ENCODE results near the gene ACSF2.

Gene ACSF2

DNA sequence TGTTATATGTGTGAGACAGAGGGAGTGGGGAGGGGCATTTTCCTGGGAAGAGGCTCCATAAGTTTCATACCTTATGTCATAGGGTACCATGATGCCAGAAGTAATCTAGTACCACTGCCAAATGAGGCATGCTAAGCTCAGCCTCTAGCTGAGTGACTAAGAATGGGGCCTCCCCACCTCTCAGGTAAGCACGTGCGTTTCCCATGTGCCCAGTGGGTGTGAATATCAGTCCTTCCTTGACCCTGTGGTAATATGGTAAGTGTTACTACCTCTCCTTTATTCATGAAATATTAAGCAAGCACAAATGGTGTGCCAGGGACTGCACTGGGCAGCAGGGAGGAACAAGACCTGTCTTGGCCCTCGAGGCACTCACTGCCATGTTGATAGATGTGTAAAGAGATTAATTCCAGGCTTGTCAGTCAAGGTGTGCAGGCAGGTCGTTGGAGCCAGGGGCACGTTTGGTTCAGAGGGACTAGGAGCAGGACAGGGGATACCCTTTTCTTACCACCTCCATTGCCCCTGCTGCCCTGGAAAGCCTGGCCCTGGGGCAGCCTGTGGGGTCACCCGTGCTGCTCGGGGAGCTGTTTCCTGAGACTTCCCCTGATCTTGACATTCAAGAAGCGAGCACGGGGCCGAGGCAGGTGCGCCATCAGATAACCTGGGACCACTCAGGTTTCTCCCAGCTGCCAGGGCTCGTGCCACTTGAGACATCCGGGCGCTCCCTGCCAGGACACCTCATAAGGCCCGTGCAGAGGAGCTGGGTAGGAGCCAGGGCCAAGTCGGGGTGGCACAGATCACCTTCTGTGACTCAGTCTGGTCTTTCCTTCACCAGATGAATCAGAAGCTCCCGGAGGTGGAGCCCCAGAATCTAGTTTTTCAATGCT lies 61.4 kb downstream of the ACSF2 start:
- Histone ChIP-seq H3K79me2 (no peaks in the 10 kb centered on the region), H3K4me1 (peaks cover 20% of the 10 kb centered on the region), H3K36me3 (ENCODE audit: control insufficient read depth, insufficient read depth, low read length) (no peaks in the 10 kb centered on the region), H3K27me3 (ENCODE audit: control insufficient read depth, insufficient read depth, low read length) (no peaks in the 10 kb centered on the region), H3K9me3 (ENCODE audit: control insufficient read depth, low read length) (no peaks in the 10 kb centered on the region), H3K4me2 (ENCODE audit: low read length) (no peak overlapping the region), H3K9ac (peak overlapping the region; percentile 58), H3K27ac (peak overlapping the region; percentile 91), H2AFZ (peak overlapping the region; percentile 75), H3K4me3 (ENCODE audit: low read depth, low read length) (no peak overlapping the region)
- TF ChIP-seq, protein P1, sequence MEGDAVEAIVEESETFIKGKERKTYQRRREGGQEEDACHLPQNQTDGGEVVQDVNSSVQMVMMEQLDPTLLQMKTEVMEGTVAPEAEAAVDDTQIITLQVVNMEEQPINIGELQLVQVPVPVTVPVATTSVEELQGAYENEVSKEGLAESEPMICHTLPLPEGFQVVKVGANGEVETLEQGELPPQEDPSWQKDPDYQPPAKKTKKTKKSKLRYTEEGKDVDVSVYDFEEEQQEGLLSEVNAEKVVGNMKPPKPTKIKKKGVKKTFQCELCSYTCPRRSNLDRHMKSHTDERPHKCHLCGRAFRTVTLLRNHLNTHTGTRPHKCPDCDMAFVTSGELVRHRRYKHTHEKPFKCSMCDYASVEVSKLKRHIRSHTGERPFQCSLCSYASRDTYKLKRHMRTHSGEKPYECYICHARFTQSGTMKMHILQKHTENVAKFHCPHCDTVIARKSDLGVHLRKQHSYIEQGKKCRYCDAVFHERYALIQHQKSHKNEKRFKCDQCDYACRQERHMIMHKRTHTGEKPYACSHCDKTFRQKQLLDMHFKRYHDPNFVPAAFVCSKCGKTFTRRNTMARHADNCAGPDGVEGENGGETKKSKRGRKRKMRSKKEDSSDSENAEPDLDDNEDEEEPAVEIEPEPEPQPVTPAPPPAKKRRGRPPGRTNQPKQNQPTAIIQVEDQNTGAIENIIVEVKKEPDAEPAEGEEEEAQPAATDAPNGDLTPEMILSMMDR (IDR thresholded peaks at IDR 0.05): no peak

- no peak overlapping the region for H2AFZ ChIP-seq
- TF ChIP-seq, protein P1 (IDR thresholded peaks at IDR 0.05): no peak
- no peaks in the 10 kb centered on the region for H3K9me3 ChIP-seq (ENCODE audit: control insufficient read depth, low read length)
- peaks cover 20% of the 10 kb centered on the region for H3K4me1 ChIP-seq
- no peak overlapping the region for H3K4me3 ChIP-seq (ENCODE audit: low read depth, low read length)
- no peak overlapping the region for H3K9ac ChIP-seq
- H3K27ac ChIP-seq: peak overlapping the region; percentile 91
- no peaks in the 10 kb centered on the region for H3K27me3 ChIP-seq (ENCODE audit: control insufficient read depth, insufficient read depth, low read length)
- no peaks in the 10 kb centered on the region for H3K36me3 ChIP-seq (ENCODE audit: control insufficient read depth, insufficient read depth, low read length)
- no peaks in the 10 kb centered on the region for H3K79me2 ChIP-seq
- no peak overlapping the region for H3K4me2 ChIP-seq (ENCODE audit: low read length)
Observed at GRCh38 chr17:50488880-50489279, 62.9 kb downstream of the ACSF2 start.

GRCh38 chr17:50491505-50491904 lies 65.5 kb downstream of the ACSF2 start:
- Histone ChIP-seq H3K4me3 (ENCODE audit: low read depth, low read length) (no peak overlapping the region), H3K9ac (no peak overlapping the region), H3K27me3 (ENCODE audit: control insufficient read depth, insufficient read depth, low read length) (no peaks in the 10 kb centered on the region), H3K36me3 (ENCODE audit: control insufficient read depth, insufficient read depth, low read length) (no peaks in the 10 kb centered on the region), H3K79me2 (no peaks in the 10 kb centered on the region), H3K9me3 (ENCODE audit: control insufficient read depth, low read length) (no peaks in the 10 kb centered on the region), H3K27ac (no peak overlapping the region), H2AFZ (no peak overlapping the region), H3K4me2 (ENCODE audit: low read length) (no peak overlapping the region), H3K4me1 (peaks cover 20% of the 10 kb centered on the region)
- TF ChIP-seq, protein P1 (IDR thresholded peaks at IDR 0.05): no peak

DNA sequence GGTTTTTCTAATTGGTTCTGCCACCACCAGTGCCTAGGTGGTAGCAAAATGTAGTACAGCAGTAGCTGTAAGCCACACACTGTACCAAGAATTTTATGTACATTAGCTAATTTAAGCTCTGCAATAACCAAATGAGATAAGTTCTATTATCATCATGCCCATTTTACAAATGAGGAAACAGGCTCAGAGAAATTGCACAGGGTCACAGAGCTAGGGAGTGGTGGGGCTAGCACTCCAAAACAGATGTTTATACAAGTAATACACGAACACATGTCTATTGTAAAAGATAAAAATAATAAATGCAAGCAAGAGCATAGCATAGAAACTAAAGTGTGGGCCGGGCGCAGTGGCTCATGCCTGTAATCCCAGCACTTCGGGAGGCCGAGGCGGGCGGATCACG lies 66.2 kb downstream of the ACSF2 start:
- Histone ChIP-seq H2AFZ (no peak overlapping the region), H3K79me2 (no peaks in the 10 kb centered on the region), H3K27ac (no peak overlapping the region), H3K9ac (no peak overlapping the region), H3K9me3 (ENCODE audit: control insufficient read depth, low read length) (no peaks in the 10 kb centered on the region), H3K27me3 (ENCODE audit: control insufficient read depth, insufficient read depth, low read length) (no peaks in the 10 kb centered on the region), H3K36me3 (ENCODE audit: control insufficient read depth, insufficient read depth, low read length) (no peaks in the 10 kb centered on the region), H3K4me2 (ENCODE audit: low read length) (no peak overlapping the region), H3K4me1 (peaks cover 16% of the 10 kb centered on the region), H3K4me3 (ENCODE audit: low read depth, low read length) (no peak overlapping the region)
- TF ChIP-seq, protein P1 (IDR thresholded peaks at IDR 0.05): no peak

- Histone ChIP-seq H3K4me2 (ENCODE audit: low read length) (peak overlapping the region; percentile 31), H3K4me3 (ENCODE audit: low read depth, low read length) (no peak overlapping the region), H3K36me3 (ENCODE audit: control insufficient read depth, insufficient read depth, low read length) (no peaks in the 10 kb centered on the region), H3K27ac (no peak overlapping the region), H3K4me1 (peaks cover 2% of the 10 kb centered on the region), H3K9me3 (ENCODE audit: control insufficient read depth, low read length) (no peaks in the 10 kb centered on the region), H2AFZ (peak overlapping the region; percentile 10), H3K79me2 (no peaks in the 10 kb centered on the region), H3K9ac (no peak overlapping the region), H3K27me3 (ENCODE audit: control insufficient read depth, insufficient read depth, low read length) (no peaks in the 10 kb centered on the region)
- TF ChIP-seq, protein P1 (IDR thresholded peaks at IDR 0.05): no peak
Observed at GRCh38 chr17:50493744-50494143, 67.7 kb downstream of the ACSF2 start.

Data from parathyroid adenoma (tissue), 2 donors.